GM18502 (cell line): ENCODE results near the gene C2orf69.
"Not testable (repeated sequence)": the region's sequence is repeated elsewhere in the genome, so short reads cannot be mapped to it uniquely, and the experiment has no call there.

Experiments used
- ATAC-seq: cut with Tn5 transposase; IDR thresholded peaks from one replicate; pipeline ENCODE4 v1.9.1; 2021; ENCODE audit warnings: mild to moderate bottlenecking; ENCODE audit not compliant: unreplicated experiment, poor library complexity

The C2orf69 gene

DNA sequence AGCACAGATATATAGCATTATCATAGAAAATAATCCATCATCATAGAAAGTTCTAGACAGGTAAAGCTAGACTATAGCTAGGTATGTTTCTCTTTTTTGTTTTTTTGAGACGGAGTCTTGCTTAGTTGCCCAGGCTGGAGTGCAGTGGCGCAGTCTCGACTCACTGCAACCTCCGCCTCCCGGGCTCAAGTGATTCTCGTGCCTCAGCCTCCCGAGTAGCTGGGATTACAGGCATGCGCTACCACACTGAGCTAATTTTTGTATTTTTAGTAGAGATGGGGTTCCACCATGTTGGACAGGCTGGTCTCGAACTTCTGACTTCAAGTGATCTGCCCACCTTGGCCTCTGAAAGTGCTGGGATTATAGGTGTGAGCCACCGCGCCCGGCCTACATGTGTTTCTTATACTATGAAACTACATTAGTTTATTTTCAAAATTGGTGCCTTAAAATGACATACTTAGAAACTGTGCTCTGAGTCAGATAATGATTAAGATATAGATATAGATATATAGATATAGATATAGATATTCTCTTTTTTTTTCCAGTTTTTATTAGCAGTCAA lies 1.5 kb downstream of the C2orf69 start:
- ATAC-seq: not testable (repeated sequence)

DNA sequence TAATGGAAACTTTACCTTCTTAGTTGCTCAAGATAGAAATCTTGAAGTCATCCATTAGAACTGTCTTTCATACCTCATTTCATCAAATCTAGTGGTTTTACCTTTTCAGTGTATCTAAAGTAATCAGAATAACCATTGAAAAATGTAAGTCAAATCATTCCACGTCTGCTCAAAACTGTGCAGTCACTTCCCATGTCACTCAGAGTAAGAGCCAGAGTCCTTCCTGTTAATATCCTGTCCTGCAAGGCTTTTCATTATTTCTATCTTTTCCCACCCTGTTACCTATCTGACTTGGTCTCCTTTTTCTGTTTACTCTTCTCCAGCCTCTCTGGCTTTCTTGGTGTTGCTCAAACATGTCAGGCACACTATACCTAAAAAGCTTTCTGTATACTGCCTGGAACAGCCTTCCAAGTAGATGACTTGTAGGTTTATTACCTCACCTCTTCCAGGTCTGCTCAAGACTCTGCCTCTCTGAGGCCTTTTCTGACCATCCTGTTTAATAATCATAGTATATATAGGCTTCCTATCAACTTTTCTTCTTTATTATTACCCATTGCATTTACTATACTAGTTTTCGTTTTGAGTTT lies 3.4 kb downstream of the C2orf69 start:
- no peak for ATAC-seq

DNA sequence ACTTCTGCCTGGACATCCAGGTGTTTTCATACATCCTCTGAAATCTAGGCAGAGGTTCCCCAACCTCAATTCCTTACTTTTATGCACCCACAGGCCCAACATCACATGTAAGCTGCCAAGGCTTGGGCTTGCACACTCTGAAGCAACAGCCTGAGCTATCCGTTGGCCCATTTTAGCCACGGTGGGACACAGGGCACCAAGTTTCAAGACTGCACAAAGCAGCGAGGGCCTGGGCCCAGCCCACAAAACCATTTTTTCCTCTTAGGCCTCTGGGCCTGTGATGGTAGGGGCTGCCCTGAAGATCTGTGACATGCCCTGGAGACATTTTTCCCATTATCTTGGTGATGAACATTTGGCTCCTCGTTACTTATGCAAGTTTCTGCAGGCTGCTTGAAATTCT lies 5.9 kb downstream of the C2orf69 start:
- ATAC-seq: no peak

DNA sequence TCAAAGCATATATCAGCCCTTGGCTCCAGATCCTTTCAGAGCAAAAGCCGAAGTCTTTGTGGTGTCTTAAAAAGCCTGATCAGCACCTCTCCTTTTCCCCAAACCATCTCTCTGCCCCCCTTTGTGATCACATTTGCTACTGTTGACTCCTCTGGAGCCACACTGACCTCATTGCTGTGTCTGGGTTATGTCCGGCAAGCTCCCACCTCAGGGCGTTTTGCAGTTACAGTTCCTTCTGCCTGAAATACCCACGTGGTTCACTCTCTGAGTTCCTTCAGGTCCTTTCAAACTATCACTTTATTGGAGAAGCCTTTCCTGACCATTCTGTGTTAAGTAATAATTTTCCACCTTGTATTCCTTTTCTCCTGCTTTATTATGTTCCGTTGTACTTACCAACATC lies 11.8 kb downstream of the C2orf69 start:
- no peak for ATAC-seq

DNA sequence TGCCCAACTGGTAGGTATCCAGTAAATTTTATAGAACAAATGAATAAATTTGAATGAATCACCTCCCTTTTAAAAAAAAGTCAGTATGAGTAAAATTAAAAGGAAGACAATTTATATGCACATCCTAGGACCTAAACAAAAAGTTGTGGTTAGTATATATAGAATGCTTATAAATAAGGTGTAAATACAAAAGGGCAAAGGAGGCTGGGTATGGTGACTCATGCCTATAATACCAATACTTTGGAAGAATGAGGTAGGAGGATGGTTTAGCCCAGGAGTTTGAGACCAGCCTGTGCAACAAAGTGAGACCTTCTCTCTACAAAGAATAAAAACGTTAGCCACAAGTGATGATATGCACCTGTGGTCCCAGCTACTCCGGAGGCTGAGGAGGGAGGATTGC lies 12.8 kb downstream of the C2orf69 start:
- ATAC-seq: no peak

DNA sequence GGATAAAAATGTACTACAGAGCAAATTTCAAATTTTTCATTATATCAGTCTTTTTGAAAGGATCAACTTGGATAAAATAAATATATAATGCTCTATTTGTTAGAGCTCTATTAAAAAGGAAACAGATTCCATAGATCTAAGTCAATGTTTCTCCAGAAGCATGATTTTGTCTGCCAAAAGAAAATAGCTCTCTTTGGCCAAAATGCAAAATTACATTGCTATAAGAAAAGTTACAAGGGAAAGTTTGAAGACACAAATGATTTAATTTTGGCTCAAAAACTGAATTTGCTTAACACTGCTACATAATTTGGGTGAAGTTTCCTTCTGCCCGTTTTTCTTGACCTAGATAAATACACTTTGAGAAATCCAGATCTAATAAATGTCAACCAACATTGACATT lies 15.7 kb downstream of the C2orf69 start:
- ATAC-seq: no peak

DNA sequence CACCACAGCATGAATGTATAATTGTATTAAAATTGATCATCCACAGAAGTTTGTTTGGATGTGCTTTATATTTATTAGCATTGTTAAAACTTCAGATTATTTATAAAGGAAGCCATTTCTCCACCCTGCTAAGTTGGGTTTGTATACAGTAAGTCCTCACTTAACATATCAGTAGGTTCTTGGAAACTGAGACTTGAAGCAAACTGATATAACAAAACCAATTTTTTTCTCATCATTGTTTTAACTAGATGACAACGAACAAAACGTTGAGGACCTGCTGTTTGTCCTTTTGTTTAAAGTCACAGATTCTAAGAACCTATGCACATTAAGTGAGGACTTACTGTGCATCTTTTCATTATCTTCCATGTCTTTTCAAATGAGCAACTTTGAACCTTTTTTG lies 17.1 kb downstream of the C2orf69 start:
- no peak for ATAC-seq

DNA sequence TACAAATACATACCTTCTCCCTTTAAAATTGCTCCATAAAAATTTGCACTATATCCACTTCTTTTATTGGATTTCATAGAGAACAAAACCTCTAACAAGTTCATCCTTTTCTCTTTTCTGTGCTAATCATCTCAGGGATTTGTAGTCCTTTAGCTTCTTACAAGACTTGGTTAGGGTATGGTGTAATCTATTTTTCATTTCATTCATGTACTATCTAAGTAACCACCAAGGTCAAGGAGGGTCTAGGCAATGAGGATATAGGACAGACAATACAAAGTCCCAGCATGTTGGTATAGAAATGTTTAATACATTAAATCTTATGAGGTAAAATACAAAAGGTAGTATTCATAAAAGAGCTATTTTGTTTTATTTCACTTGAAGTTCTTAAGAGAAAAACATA lies 17.5 kb downstream of the C2orf69 start:
- ATAC-seq: no peak

DNA sequence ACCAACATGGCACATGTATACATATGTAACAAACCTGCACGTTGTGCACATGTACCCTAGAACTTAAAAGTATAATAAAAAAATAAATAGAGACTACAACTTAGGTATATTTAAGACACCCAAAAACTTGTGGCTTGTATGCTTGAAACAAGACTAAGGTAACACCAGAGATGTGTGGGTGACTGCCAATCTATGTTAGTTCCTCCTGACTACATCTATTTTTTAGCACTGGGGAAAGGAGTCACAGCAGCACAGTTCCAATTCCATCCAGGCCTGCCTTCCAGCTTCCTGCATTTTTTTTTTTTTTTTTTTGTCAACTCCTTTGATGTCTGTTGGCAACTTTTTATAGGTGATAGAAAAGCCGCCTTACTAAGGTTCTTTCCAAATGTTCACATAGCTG lies 18.2 kb downstream of the C2orf69 start:
- ATAC-seq: no peak

DNA sequence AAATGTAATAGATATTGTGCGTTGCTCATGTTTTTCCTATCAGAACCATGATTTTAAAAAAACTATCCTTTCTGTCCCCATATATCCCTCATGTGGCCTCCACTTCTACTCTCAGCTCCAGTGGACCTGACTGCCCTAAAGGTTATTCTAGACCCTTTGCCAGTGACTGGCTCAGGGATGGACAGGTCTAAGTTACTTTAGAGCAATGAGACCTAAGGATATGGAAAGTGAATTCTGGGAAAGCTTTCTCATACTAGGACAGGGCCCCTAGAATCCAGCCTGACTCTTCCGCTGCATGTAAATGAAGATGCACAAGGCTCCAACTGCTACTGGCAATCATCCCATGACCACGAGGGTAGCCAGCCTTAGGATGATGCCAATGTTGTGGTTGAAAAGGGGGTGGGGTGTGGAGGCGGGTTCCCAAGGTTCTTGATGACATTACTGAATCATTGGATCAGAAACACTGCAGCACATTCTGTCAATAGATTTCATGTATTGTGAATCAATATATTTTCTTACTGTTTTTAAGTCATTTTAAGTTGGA lies 21.3 kb downstream of the C2orf69 start:
- ATAC-seq: no peak

DNA sequence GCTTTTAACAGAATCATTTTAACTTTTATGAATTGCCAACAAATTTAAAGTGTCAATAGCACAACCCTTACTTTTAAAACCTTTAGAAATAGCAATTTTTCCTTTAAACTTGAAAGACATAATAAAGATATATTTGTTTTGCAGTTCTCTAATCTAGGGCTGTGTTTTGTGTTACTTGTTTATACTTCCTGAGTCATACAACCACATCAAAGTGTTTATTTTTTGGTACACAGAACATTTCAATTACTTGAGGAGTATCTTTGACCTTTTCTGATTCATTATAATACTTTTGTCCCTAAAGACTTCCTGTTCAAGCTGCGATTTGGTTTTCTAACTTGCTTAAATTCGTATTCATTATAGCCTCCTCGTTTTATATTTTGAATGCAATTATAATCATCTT lies 22.4 kb downstream of the C2orf69 start:
- ATAC-seq: no peak

DNA sequence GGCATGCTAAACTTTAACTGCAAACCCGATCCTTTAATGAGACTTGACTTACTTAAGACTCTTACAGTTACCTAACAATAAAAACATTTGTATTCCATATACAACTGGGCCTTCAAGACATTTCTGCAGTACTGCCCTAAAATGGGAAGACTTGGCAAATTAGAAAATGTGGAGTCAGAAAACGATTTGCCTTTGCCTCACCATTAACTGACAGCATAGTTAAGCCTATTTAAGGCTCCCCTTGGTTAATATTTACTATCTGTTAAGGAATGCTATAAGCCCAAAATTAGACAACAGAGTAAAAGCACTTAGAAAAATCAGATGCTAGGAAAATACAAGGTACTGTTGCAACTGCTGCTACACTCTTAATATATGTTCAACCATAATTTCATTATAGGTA lies 25.5 kb downstream of the C2orf69 start:
- no peak for ATAC-seq

DNA sequence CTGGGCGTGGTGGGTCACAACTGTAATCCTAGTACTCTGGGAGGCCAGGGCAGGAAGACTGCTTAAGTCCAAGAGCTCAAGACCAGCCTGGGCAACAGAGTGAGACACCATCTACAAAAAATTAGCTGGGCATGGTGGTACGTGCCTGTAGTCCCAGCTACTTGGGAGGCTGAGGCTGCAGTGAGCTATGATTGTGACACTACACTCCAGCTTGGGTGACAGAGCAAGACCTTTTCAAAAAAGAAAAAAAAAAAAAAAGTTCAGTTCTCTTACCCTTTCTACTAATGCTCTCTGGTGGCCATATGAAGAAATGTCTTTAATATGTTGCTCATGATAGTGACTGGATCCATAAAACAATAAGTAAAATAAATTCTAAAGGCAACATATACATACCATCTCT lies 29.3 kb downstream of the C2orf69 start:
- no peak for ATAC-seq

DNA sequence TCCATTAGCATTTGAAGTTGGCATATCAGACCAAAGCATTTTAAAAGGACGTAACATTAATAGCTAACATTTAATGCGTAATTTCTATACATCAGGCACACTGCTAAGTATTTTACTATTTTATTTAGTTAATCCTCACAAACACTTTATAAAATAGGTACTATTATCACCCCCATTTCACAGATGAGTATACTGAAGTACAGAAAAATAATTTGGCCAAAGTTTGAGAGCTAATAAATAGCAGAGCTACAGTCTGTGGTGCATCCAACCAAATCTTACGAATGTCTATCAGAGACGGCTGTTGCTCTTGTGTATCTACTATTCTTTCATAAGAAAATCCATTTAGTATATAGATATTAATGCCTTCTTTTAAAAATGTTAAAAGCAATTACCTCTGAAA lies 32.3 kb downstream of the C2orf69 start:
- ATAC-seq: no peak

DNA sequence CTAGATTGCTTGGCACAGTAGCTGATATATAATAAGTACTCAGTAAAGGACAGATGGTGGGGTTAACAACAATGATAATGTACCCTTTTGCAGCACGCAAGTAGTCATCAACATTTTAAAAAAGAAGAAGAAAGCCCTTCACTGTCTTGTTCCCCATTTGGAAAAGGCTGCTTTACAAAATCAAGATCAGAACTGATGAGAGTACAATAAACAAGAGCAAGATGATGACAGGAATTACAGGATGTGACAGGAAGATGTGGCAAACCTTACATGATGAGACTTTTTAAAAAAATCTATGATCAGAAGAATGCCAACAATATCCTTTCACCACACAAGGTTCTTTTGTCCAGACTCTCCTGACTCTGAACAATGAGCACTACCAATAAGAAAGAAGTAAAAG lies 35.1 kb downstream of the C2orf69 start:
- ATAC-seq: no peak

DNA sequence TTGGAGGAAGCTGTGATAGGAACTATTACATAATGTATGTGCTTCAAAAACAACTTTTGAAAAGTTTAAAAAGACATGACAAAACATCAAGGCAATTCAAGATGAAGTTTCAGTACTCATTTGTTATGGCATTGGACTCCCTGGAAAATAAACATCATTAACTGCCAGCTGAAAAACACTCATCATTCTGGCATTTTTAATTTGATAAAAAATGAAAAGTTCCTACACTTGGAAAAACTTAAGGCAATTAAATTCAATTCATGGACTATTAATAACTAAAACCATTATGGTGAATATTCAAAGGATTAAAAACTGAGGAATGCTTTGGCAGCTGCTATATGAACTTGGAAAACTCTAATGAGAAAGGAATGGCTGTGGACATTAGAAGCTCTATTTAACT lies 35.7 kb downstream of the C2orf69 start:
- ATAC-seq: no peak

DNA sequence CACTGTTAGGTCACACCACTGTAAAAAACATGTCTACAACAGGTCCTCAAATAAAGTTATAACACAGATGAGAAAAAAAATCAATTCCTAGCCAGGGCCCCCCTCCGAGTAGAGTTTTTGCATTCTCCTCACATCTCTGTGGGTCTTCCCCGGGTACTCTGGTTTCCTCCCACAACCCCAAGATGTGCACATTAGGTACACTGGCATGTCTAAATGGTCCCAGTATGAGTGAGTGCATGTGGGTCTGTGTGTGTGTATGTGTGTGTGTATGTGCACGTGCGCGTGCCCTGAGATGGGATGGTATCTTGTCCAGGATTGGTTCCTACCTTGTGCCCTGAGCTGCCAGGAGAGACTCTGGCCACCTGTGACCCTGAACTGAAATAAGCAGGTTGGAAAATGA lies 39.3 kb downstream of the C2orf69 start:
- ATAC-seq: no peak

DNA sequence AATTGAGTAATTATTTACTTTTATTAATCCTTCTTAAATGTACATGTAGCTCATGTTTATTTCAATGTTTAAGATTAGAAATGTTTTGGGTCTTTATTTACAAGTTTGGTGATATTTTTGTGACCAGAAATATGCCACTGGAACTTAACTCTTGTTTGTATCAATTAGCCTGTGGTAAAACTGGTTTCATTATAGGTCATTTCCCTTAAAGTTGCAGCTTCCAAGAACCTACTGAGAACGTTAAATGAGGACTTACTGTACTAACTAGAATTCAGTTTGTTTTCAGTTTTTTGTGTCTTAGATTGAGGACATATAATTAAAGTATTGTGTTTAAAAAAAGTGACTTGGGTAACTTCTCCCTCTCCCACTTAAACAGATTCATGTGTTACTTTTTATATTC lies 39.9 kb downstream of the C2orf69 start:
- no peak for ATAC-seq

DNA sequence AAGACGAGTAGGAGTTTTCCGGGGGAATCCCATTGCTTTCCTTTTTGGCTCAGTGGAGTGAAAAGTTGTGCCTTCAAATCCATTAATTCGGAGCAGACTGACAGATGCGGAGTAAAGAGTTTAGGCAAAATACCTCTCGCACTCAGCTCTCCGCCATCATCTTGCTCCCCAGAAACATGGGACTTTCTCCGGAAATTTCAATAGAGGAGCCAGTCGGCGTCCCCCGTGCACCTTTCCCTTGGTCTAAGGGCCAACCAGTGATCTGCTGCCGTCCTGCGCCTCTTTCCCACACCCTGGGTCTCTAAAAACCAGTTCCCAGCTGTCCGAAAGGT lies 43.9 kb downstream of the C2orf69 start:
- ATAC-seq: peak; percentile 53

DNA sequence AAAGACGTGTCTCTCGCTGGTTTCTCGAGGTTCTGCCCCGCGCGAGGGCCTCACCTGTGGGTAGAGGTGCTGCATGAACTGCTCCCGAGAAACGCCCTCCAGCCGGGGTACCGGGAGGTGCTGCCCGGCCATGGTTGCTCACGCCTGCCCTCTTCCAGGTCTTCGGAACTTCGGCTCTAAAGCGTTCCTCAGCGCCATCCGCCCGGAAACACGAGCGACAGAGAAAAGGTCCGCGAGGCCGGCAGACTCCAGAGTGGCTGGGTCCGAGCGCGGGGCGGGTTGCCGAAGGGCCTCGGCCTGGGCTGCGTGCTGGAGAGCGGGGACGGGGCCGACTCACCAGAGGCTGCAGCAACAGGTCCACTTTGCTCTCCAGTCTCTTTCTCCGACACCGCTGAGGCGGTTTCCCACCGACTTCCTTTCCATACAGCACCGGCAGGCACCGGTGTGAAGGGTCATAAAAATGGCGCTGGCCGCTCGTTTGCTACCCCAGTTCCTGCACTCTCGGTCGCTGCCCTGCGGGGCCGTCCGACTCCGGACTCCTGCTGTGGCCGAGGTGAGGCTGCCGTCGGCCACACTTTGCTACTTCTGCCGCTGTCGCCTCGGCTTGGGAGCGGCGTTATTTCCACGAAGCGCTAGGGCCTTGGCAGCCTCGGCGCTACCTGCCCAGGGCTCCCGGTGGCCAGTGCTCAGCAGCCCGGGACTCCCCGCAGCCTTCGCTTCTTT lies 44.4 kb downstream of the C2orf69 start, which contains the start of the genes MAIP1 and TYW5:
Gene MAIP1 (plus strand): TSS at position 244 of the 723 bp plus-strand sequence. CDS start 217 bp downstream, at position 461.
Gene TYW5 (minus strand): TSS at position 153 of the 723 bp plus-strand sequence. CDS start 21 bp downstream, at position 132.
- ATAC-seq: peak; percentile 86

DNA sequence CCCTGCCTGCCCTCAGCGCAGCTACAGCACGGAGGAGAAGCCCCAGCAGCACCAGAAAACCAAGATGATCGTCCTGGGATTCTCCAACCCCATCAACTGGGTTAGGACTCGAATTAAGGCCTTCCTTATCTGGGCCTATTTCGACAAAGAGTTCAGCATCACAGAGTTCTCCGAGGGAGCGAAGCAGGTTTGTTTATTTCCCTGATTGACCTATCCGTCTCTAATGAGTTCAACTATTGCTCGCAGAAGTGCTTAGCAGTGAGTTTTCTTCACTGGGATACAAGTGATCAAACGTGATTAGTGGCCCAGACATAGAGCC lies 44.9 kb downstream of the C2orf69 start:
- no peak for ATAC-seq

DNA sequence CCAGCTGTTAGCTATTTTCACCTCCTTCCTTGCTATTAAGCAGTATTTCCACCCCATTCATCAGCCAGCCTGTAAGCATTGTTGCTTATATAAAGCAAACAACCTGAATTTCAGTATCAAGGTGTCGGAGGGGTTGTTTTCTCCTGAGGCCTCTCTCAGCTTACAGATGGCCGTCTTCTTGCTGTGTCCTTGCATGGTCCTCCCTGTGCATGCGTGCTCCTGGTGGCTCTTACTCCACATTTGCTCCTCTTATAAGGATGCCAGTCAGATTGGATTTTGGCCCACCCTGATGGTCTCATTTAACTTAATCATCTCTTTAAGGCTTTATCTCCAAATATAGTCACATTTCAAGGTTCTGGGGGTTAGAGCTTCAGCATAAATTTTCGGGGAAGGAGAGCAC lies 46.9 kb downstream of the C2orf69 start:
- no peak for ATAC-seq
